H1 (cell line): ENCODE measurements around the gene SPIB.

Source experiments
- BCL11A ChIP-seq, 2 experiments: IDR thresholded peaks; one replicate each; pipeline ENCODE4 v1.6.1; 2011; ENCODE audit warnings: low read depth in 2 of 2, low read length in 2 of 2, mild to moderate bottlenecking in 2 of 2
- BRCA1 ChIP-seq: IDR thresholded peaks from 2 replicates; pipeline ENCODE4 v1.6.1; 2012; ENCODE audit warnings: low read depth, low read length, improper control_type of control experiment
- CEBPB ChIP-seq: IDR thresholded peaks from 2 replicates; pipeline ENCODE4 v1.6.1; 2012; ENCODE audit warnings: low read depth, low read length
- EZH2 ChIP-seq: fragments of 200-600 bp; sonication (generic); IDR thresholded peaks from 2 replicates; pipeline ENCODE4 v1.7.1; 2012; ENCODE audit warnings: low read depth, mild to moderate bottlenecking, moderate library complexity, low read length, inconsistent platforms; ENCODE audit not compliant: severe bottlenecking
- GTF2F1 ChIP-seq: IDR thresholded peaks from 2 replicates; pipeline ENCODE4 v1.6.1; 2012; ENCODE audit warnings: low read depth, low read length, improper control_type of control experiment, borderline replicate concordance
- POLR2AphosphoS5 ChIP-seq: IDR thresholded peaks from 2 replicates; pipeline ENCODE4 v1.6.1; 2011; ENCODE audit warnings: low read depth, low read length
- TAF1 ChIP-seq: IDR thresholded peaks from 2 replicates; pipeline ENCODE4 v1.6.1; 2011; ENCODE audit warnings: mild to moderate bottlenecking, low read depth, low read length
- YY1 ChIP-seq: IDR thresholded peaks from 2 replicates; pipeline ENCODE4 v1.6.1; 2011; ENCODE audit warnings: low read depth, mild to moderate bottlenecking, low read length
- TF ChIP-seq, protein P1 (sequence below), 3 experiments: IDR thresholded peaks; 1 replicate in 2 of 3; 2 replicates in 1 of 3; pipeline versions ENCODE4 v1.5.1 to v1.6.1; 2011; ENCODE audit warnings: low read length in 3 of 3, mild to moderate bottlenecking in 3 of 3, inconsistent platforms in 2 of 3, low read depth in 1 of 3, moderate library complexity in 1 of 3; ENCODE audit not compliant: insufficient read depth in 1 of 3; ENCODE audit errors: control extremely low read depth in 1 of 3
- TF ChIP-seq, protein P2 (sequence below): IDR thresholded peaks from 2 replicates; pipeline ENCODE4 v1.6.1; 2012; ENCODE audit warnings: inconsistent platforms
- TF ChIP-seq, protein P3 (sequence below): IDR thresholded peaks from 2 replicates; pipeline ENCODE4 v1.6.1; 2011; ENCODE audit warnings: low read length, improper control_type of control experiment

DNA sequence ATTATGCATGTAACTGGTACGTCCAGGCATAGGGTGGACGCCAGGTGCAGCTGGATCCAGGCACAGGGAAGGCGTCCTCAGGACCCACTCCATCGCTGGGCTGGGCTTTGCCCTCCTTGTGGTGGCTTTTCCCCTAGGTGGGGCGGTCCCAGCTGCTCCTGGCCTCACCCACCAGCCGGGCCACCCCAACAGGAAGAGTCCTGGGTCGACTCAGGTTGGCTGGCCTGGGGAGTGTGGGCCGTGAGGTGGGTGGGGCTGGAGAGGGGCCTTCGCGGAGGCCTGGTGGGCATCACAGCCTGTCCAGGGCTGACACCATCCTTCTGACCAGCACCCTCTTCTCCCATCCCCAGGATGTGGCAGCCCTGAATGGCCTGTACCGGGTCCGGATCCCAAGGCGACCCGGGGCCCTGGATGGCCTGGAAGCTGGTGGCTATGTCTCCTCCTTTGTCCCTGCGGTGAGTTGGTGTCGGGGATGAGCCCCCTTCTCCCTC is 61.1 kb downstream of the SPIB start:
- TF ChIP-seq, protein P1, sequence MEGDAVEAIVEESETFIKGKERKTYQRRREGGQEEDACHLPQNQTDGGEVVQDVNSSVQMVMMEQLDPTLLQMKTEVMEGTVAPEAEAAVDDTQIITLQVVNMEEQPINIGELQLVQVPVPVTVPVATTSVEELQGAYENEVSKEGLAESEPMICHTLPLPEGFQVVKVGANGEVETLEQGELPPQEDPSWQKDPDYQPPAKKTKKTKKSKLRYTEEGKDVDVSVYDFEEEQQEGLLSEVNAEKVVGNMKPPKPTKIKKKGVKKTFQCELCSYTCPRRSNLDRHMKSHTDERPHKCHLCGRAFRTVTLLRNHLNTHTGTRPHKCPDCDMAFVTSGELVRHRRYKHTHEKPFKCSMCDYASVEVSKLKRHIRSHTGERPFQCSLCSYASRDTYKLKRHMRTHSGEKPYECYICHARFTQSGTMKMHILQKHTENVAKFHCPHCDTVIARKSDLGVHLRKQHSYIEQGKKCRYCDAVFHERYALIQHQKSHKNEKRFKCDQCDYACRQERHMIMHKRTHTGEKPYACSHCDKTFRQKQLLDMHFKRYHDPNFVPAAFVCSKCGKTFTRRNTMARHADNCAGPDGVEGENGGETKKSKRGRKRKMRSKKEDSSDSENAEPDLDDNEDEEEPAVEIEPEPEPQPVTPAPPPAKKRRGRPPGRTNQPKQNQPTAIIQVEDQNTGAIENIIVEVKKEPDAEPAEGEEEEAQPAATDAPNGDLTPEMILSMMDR (IDR thresholded peaks at IDR 0.05; ENCODE audit: control extremely low read depth in 1 of 3, insufficient read depth in 1 of 3, low read depth in 1 of 3, low read length in 3 of 3) = no peak
- TF ChIP-seq BCL11A (IDR thresholded peaks at IDR 0.05; ENCODE audit: low read depth in 2 of 2, low read length in 2 of 2) (no peak), TAF1 (no peak), CEBPB (no peak), GTF2F1 (no peak), EZH2 (no peak), BRCA1 (no peak), YY1 (no peak), POLR2AphosphoS5 (no peak)
- TF ChIP-seq, protein P2, sequence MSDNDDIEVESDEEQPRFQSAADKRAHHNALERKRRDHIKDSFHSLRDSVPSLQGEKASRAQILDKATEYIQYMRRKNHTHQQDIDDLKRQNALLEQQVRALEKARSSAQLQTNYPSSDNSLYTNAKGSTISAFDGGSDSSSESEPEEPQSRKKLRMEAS = no peak
- TF ChIP-seq, protein P3, sequence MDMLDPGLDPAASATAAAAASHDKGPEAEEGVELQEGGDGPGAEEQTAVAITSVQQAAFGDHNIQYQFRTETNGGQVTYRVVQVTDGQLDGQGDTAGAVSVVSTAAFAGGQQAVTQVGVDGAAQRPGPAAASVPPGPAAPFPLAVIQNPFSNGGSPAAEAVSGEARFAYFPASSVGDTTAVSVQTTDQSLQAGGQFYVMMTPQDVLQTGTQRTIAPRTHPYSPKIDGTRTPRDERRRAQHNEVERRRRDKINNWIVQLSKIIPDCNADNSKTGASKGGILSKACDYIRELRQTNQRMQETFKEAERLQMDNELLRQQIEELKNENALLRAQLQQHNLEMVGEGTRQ = no peak
